H9 (cell line): ENCODE results near the gene NEK4. TPM values are rescaled to one million over a fixed set of nuclear protein-coding genes. Genes with fewer than 3 reads are reported as not detected.
A peak's percentile ranks its signal among the peaks of the same experiment; 100 is the strongest.

Source experiments
- DNase-seq: peaks from one replicate; pipeline ENCODE4 v3.0.0-alpha.2; 2017
- H2AFZ ChIP-seq: one replicate; pipeline ENCODE4 v1.6.1; 2013; ENCODE audit warnings: mild to moderate bottlenecking, low read length, control low read depth, moderate library complexity
- H2AK5ac ChIP-seq: 2 replicates; pipeline ENCODE4 v1.6.1; 2013; ENCODE audit warnings: low read length, control low read depth, mixed read lengths; ENCODE audit not compliant: insufficient read length
- H2BK120ac ChIP-seq: one replicate; pipeline ENCODE4 v1.6.1; 2013; ENCODE audit warnings: low read depth, mild to moderate bottlenecking, low read length, control low read depth, inconsistent platforms; ENCODE audit not compliant: poor library complexity, severe bottlenecking
- H2BK12ac ChIP-seq: 2 replicates; pipeline ENCODE4 v1.6.1; 2013; ENCODE audit warnings: low read length, control low read depth, mixed read lengths, low read depth; ENCODE audit not compliant: insufficient read length
- H2BK15ac ChIP-seq: 2 replicates; pipeline ENCODE4 v1.6.1; 2013; ENCODE audit warnings: low read depth, low read length, control low read depth
- H2BK20ac ChIP-seq: one replicate; pipeline ENCODE4 v1.6.1; 2013; ENCODE audit warnings: low read depth, mild to moderate bottlenecking, low read length, control low read depth, inconsistent platforms; ENCODE audit not compliant: poor library complexity, severe bottlenecking
- H2BK5ac ChIP-seq: 2 replicates; pipeline ENCODE4 v1.6.1; 2013; ENCODE audit warnings: low read length, control low read depth, mixed read lengths; ENCODE audit not compliant: insufficient read length
- H3K14ac ChIP-seq: 2 replicates; pipeline ENCODE4 v1.6.1; 2013; ENCODE audit warnings: low read length, control low read depth; ENCODE audit not compliant: insufficient read depth
- H3K18ac ChIP-seq: 2 replicates; pipeline ENCODE4 v1.6.1; 2013; ENCODE audit warnings: low read depth, mild to moderate bottlenecking, mixed read lengths, low read length, control low read depth; ENCODE audit not compliant: insufficient read length
- H3K23ac ChIP-seq: 2 replicates; pipeline ENCODE4 v1.6.1; 2013; ENCODE audit warnings: low read length, control low read depth, mixed read lengths, low read depth; ENCODE audit not compliant: insufficient read length
- H3K23me2 ChIP-seq: 2 replicates; pipeline ENCODE4 v1.6.1; 2013; ENCODE audit warnings: low read depth, mild to moderate bottlenecking, mixed read lengths, low read length, control low read depth; ENCODE audit not compliant: insufficient read length, poor library complexity, severe bottlenecking
- H3K27ac ChIP-seq: 2 replicates; pipeline ENCODE4 v1.5.1; 2013; ENCODE audit warnings: low read length, control low read depth, mixed read lengths, low read depth; ENCODE audit not compliant: insufficient read length
- H3K27me3 ChIP-seq: 2 replicates; pipeline ENCODE4 v1.6.1; 2013; ENCODE audit warnings: low read length, control low read depth, inconsistent platforms; ENCODE audit not compliant: insufficient read depth
- H3K4ac ChIP-seq: 2 replicates; pipeline ENCODE4 v1.6.1; 2013; ENCODE audit warnings: low read depth, mild to moderate bottlenecking, control low read depth, inconsistent platforms, low read length, moderate library complexity
- H3K4me1 ChIP-seq: 2 replicates; pipeline ENCODE4 v1.6.1; 2013; ENCODE audit warnings: low read length, control low read depth, inconsistent platforms; ENCODE audit not compliant: insufficient read depth
- H3K4me2 ChIP-seq: 2 replicates; pipeline ENCODE4 v1.6.1; 2013; ENCODE audit warnings: low read length, control low read depth, mixed read lengths; ENCODE audit not compliant: insufficient read length, insufficient read depth
- H3K56ac ChIP-seq: 2 replicates; pipeline ENCODE4 v1.6.1; 2013; ENCODE audit warnings: low read depth, mild to moderate bottlenecking, mixed read lengths, low read length, control low read depth; ENCODE audit not compliant: insufficient read length
- H3K79me1 ChIP-seq: 2 replicates; pipeline ENCODE4 v1.6.1; 2013; ENCODE audit warnings: low read depth, mild to moderate bottlenecking, moderate library complexity, low read length, control low read depth, inconsistent platforms; ENCODE audit not compliant: insufficient read depth, poor library complexity, severe bottlenecking
- H3K79me2 ChIP-seq: 2 replicates; pipeline ENCODE4 v1.6.1; 2013; ENCODE audit warnings: low read length, control low read depth, inconsistent platforms; ENCODE audit not compliant: insufficient read depth
- H3K9ac ChIP-seq: 2 replicates; pipeline ENCODE4 v1.6.1; 2013; ENCODE audit warnings: low read length, control low read depth, mixed read lengths; ENCODE audit not compliant: insufficient read length; ENCODE audit errors: extremely low read depth
- H3K9me3 ChIP-seq: one replicate; pipeline ENCODE4 v1.6.1; 2013; ENCODE audit warnings: low read depth, low read length, inconsistent platforms; ENCODE audit not compliant: control insufficient read depth
- H3T11ph ChIP-seq: one replicate; pipeline ENCODE4 v1.6.1; 2013; ENCODE audit warnings: mild to moderate bottlenecking, low read length, control low read depth, inconsistent platforms
- H4K20me1 ChIP-seq: one replicate; pipeline ENCODE4 v1.6.1; 2013; ENCODE audit not compliant: control insufficient read depth, insufficient read length, insufficient read depth
- H4K5ac ChIP-seq: 2 replicates; pipeline ENCODE4 v1.6.1; 2013; ENCODE audit warnings: low read depth, mild to moderate bottlenecking, mixed read lengths, low read length, control low read depth; ENCODE audit not compliant: insufficient read length
- H4K8ac ChIP-seq: replicated peaks from 2 replicates; pipeline ENCODE4 v1.6.1; 2013; ENCODE audit warnings: low read length, control low read depth, mixed read lengths, low read depth; ENCODE audit not compliant: insufficient read length
- H4K91ac ChIP-seq: 2 replicates; pipeline ENCODE4 v1.6.1; 2013; ENCODE audit warnings: low read depth, mild to moderate bottlenecking, moderate library complexity, mixed read lengths, low read length, control low read depth; ENCODE audit not compliant: insufficient read length
- H3K27ac Mint-ChIP-seq, 3 experiments: 2 replicates in 2 of 3; 3 replicates in 1 of 3; pipeline ENCODE4 v1.8.0; 2020 to 2021; ENCODE audit warnings: mixed read lengths in 3 of 3, mild to moderate bottlenecking in 1 of 3, moderate library complexity in 1 of 3
- H3K27me3 Mint-ChIP-seq: 2 replicates; pipeline ENCODE4 v1.8.0; 2021; ENCODE audit warnings: low read depth, mild to moderate bottlenecking, moderate library complexity, mixed read lengths
- H3K36me3 Mint-ChIP-seq, 3 experiments: 2 replicates in 2 of 3; 3 replicates in 1 of 3; pipeline ENCODE4 v1.8.0; 2020 to 2021; ENCODE audit warnings: low read depth in 3 of 3, mixed read lengths in 3 of 3; ENCODE audit not compliant: insufficient read depth in 1 of 3
- H3K4me1 Mint-ChIP-seq, 2 experiments: 2 replicates each; pipeline ENCODE4 v1.8.0; 2020; ENCODE audit warnings: mixed read lengths in 2 of 2
- H3K4me3 Mint-ChIP-seq, 2 experiments: 2 replicates in 1 of 2; 3 replicates in 1 of 2; pipeline ENCODE4 v1.8.0; 2020 to 2021; ENCODE audit warnings: mild to moderate bottlenecking in 2 of 2, mixed read lengths in 2 of 2, moderate library complexity in 1 of 2
- H3K9me3 Mint-ChIP-seq, 2 experiments: 2 replicates in 1 of 2; 3 replicates in 1 of 2; pipeline ENCODE4 v1.8.0; 2020; ENCODE audit warnings: mild to moderate bottlenecking in 2 of 2, mixed read lengths in 2 of 2, moderate library complexity in 1 of 2
- WGBS: extraction: QIAGEN DNeasy Blood & Tissue Kit; methylation state at CpG from one replicate; pipeline ENCODE4 v1.1.7; 2013; ENCODE audit warnings: missing lambda C conversion rate, low lambda C conversion rate, mixed read lengths; ENCODE audit not compliant: insufficient read length; ENCODE audit errors: extremely low coverage; 5-methylcytosine and 5-hydroxymethylcytosine counted together
- total RNA-seq: library from RNA; stranded (reverse); gene quantifications from 2 replicates; pipeline ENCODE4 v1.2.1, GENCODE V29; 2021
- TF ChIP-seq, protein P1 (sequence below): fragments of 200-600 bp; sonication (generic); conservative IDR thresholded peaks from 3 replicates; pipeline ENCODE4 v1.8.0; 2021; ENCODE audit warnings: antibody characterized with exemption, mild to moderate bottlenecking

Gene NEK4
- total RNA-seq, 1 experiment from 2014 or later = 36.0 TPM

- peak within 1 kb of the TSS; percentile 6 for H3K23ac ChIP-seq
- no peak within 1 kb of the TSS for H2AFZ ChIP-seq
- H2BK15ac ChIP-seq = no peak within 1 kb of the TSS
- peak within 1 kb of the TSS; percentile 99 to 100 for H3K4me3 Mint-ChIP-seq
- peak within 1 kb of the TSS; percentile 98 for H3K9ac ChIP-seq
- TF ChIP-seq, protein P1, sequence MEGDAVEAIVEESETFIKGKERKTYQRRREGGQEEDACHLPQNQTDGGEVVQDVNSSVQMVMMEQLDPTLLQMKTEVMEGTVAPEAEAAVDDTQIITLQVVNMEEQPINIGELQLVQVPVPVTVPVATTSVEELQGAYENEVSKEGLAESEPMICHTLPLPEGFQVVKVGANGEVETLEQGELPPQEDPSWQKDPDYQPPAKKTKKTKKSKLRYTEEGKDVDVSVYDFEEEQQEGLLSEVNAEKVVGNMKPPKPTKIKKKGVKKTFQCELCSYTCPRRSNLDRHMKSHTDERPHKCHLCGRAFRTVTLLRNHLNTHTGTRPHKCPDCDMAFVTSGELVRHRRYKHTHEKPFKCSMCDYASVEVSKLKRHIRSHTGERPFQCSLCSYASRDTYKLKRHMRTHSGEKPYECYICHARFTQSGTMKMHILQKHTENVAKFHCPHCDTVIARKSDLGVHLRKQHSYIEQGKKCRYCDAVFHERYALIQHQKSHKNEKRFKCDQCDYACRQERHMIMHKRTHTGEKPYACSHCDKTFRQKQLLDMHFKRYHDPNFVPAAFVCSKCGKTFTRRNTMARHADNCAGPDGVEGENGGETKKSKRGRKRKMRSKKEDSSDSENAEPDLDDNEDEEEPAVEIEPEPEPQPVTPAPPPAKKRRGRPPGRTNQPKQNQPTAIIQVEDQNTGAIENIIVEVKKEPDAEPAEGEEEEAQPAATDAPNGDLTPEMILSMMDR = no peak
- no peaks in the 10 kb centered on the region for H4K20me1 ChIP-seq
- DNase-seq = peak; percentile 92
- peak within 1 kb of the TSS; percentile 96; the same call in 1 of the 2 replicates for H3K14ac ChIP-seq
- WGBS = no CpG with 5 or more reads among the region's 82 CpGs
- H3K23me2 ChIP-seq = peaks cover 3% of the 10 kb centered on the region
- peak within 1 kb of the TSS; percentile 89 for H3K4me2 ChIP-seq
- H3K9me3 ChIP-seq = no peaks in the 10 kb centered on the region
- H2BK20ac ChIP-seq = no peak within 1 kb of the TSS
- peaks cover 16% of the 10 kb centered on the region for H3K79me1 ChIP-seq
- no peaks in the 10 kb centered on the region for H3K4me1 ChIP-seq
- no peak within 1 kb of the TSS for H2AK5ac ChIP-seq
- H3K27ac Mint-ChIP-seq = peak within 1 kb of the TSS; percentile 98 to 99 (median 98)
- H3K27me3 ChIP-seq = no peaks in the 10 kb centered on the region
- H2BK120ac ChIP-seq = no peak within 1 kb of the TSS
- no peak within 1 kb of the TSS for H3T11ph ChIP-seq
- H4K91ac ChIP-seq = no peak within 1 kb of the TSS
- peak within 1 kb of the TSS; percentile 77 for H4K5ac ChIP-seq
- H2BK12ac ChIP-seq = no peak within 1 kb of the TSS
- H2BK5ac ChIP-seq = no peak within 1 kb of the TSS
- peak within 1 kb of the TSS; percentile 29 for H3K27ac ChIP-seq
- no peak within 1 kb of the TSS; the same call in 1 of the 2 replicates for H3K4ac ChIP-seq
- peaks cover 51 to 58% (median 57%) of the 10 kb centered on the region in 3 experiments for H3K36me3 Mint-ChIP-seq
- H3K9me3 Mint-ChIP-seq = no peaks in the 10 kb centered on the region
- H3K18ac ChIP-seq = peak within 1 kb of the TSS; percentile 63
- H3K56ac ChIP-seq = no peak within 1 kb of the TSS
- peaks cover 3% of the 10 kb centered on the region; the same call in 1 of the 2 replicates for H3K27me3 Mint-ChIP-seq
- peaks cover 26 to 27% of the 10 kb centered on the region in 2 experiments for H3K4me1 Mint-ChIP-seq
- H3K79me2 ChIP-seq = peaks cover 12% of the 10 kb centered on the region; the same call in 1 of the 2 replicates
- H4K8ac ChIP-seq = no peak within 1 kb of the TSS
These were observed 84.7 kb downstream of the NEK4 start, which contains the start of the genes GNL3 and PBRM1 for GRCh38 chr3:52685709-52686691. TSS of gene GNL3 (plus strand) at chr3:52686032. CDS start at chr3:52686093, 61 bp downstream. TSS of gene PBRM1 (minus strand) at chr3:52685913.
